22Rv1 (cell line): Measurements from ENCODE around the gene TCHP.
"Not testable (repeated sequence)": the region's sequence is repeated elsewhere in the genome, so short reads cannot be mapped to it uniquely, and the experiment has no call there.

ENCODE experiments used
- ZFX ChIP-seq: fragments of 450-650 bp; IDR thresholded peaks from 2 replicates; pipeline ENCODE4 v1.6.1; 2017; ENCODE audit warnings: antibody characterized with exemption, borderline replicate concordance
- TF ChIP-seq, protein P1 (sequence below): fragments of 450-650 bp; IDR thresholded peaks from 2 replicates; pipeline ENCODE4 v1.5.1; 2017; ENCODE audit warnings: mild to moderate bottlenecking

- TF ChIP-seq, protein P1, sequence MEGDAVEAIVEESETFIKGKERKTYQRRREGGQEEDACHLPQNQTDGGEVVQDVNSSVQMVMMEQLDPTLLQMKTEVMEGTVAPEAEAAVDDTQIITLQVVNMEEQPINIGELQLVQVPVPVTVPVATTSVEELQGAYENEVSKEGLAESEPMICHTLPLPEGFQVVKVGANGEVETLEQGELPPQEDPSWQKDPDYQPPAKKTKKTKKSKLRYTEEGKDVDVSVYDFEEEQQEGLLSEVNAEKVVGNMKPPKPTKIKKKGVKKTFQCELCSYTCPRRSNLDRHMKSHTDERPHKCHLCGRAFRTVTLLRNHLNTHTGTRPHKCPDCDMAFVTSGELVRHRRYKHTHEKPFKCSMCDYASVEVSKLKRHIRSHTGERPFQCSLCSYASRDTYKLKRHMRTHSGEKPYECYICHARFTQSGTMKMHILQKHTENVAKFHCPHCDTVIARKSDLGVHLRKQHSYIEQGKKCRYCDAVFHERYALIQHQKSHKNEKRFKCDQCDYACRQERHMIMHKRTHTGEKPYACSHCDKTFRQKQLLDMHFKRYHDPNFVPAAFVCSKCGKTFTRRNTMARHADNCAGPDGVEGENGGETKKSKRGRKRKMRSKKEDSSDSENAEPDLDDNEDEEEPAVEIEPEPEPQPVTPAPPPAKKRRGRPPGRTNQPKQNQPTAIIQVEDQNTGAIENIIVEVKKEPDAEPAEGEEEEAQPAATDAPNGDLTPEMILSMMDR, result not testable (repeated sequence)
- not testable (repeated sequence) for TF ChIP-seq ZFX
Measured at GRCh38 chr12:109899345-109899744, 729 bp upstream of the TCHP start.
